GM11168 (cell line): ENCODE data around the gene MLEC.
"Not testable (repeated sequence)": the region's sequence is repeated elsewhere in the genome, so short reads cannot be mapped to it uniquely, and the experiment has no call there.

ENCODE experiments used
- in situ Hi-C: fragments of 300-500 bp; cut with MboI; formaldehyde crosslinking; loops from one replicate; pipeline ENCODE4 v1.12.0; 2022; ENCODE audit warnings: low sequenced_read_pairs; ENCODE audit not compliant: unreplicated experiment

Gene MLEC

GRCh38 chr12:120661432-120661831, 25.5 kb upstream of the MLEC start:
- in situ Hi-C loops = no loop called here

- in situ Hi-C loops = no loop called here
Observed at GRCh38 chr12:120662879-120663278, 24.1 kb upstream of the MLEC start.

GRCh38 chr12:120663741-120664140, 23.2 kb upstream of the MLEC start:
- in situ Hi-C loops = no loop called here

- in situ Hi-C loops = no loop called here
Observed at GRCh38 chr12:120666571-120667390, 20.2 kb upstream of the MLEC start.

- in situ Hi-C loops = no loop called here
Observed at GRCh38 chr12:120668091-120668867, 18.7 kb upstream of the MLEC start.

GRCh38 chr12:120668868-120669840, 17.8 kb upstream of the MLEC start:
- in situ Hi-C loops = no loop called here

- in situ Hi-C loops = not testable (repeated sequence)
Observed at GRCh38 chr12:120670237-120670636, 16.7 kb upstream of the MLEC start.

- in situ Hi-C loops = no loop called here
Observed at GRCh38 chr12:120670667-120671066, 16.3 kb upstream of the MLEC start.

GRCh38 chr12:120674097-120674636, 12.8 kb upstream of the MLEC start:
- in situ Hi-C loops = no loop called here

GRCh38 chr12:120677765-120678473, 9.0 kb upstream of the MLEC start:
- in situ Hi-C loops = no loop called here

GRCh38 chr12:120678572-120678971, 8.4 kb upstream of the MLEC start:
- in situ Hi-C loops = no loop called here

- in situ Hi-C loops = no loop called here
Observed at GRCh38 chr12:120680165-120680738, 6.7 kb upstream of the MLEC start.

GRCh38 chr12:120684523-120684932, 2.4 kb upstream of the MLEC start:
- in situ Hi-C loops = no loop called here

GRCh38 chr12:120685522-120685921, 1.4 kb upstream of the MLEC start:
- in situ Hi-C loops = no loop called here

GRCh38 chr12:120686151-120686689, 729 bp upstream of the MLEC start:
- in situ Hi-C loops = no loop called here

- in situ Hi-C loops = no loop called here
Observed at GRCh38 chr12:120687578-120688289, 785 bp downstream of the MLEC start.

- in situ Hi-C loops = no loop called here
Observed at GRCh38 chr12:120688527-120689071, 1.6 kb downstream of the MLEC start.
